22Rv1 (cell line): ENCODE measurements around the gene ARFGAP1.

ENCODE experiments used
- ZFX ChIP-seq: fragments of 450-650 bp; IDR thresholded peaks from 2 replicates; pipeline ENCODE4 v1.6.1; 2017; ENCODE audit warnings: antibody characterized with exemption, borderline replicate concordance
- TF ChIP-seq, protein P1 (sequence below): fragments of 450-650 bp; IDR thresholded peaks from 2 replicates; pipeline ENCODE4 v1.5.1; 2017; ENCODE audit warnings: mild to moderate bottlenecking

DNA sequence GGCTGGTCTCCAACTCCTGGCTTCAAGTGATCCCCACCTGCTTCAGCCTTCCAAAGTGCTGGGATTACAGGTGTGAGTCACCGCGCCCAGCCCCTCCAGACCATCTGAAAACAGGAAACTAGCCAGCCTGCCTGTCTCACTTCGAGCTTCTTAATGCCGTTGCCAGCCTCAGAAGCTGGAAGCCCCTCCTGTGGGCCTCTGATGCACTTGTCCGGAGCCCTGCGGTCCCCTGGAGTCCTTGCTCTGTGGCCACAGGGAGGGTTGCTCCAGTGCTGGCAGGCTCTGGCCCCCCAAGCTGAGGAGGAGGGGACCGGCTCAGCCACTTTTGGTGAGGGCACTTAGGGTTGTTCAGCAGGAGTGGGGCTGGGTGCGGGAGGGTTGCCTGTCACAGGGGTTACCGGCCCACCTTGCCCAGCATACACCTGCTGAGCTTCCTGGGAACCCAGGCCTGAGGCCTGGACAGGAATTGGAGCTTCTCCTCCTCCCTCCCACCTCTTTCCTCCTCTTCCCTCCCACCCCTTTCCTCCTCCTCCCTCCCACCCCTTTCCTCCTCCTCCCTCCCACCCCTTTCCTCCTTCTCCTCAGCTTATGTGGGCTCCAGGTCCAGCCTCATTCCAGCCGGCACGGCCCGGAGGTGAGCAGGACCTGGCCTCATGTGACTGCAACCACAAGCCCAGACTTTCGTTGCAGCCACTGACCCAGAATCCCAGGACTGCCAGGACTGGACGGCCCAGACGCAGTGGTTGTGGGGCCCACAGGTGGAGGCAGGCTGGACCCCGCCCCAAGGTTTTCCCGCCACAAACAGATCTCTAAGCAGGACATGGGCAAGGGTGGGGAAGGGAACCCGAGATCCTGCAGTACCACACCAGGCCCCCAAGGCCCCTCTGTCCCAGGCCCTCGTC, 46.3 kb upstream of the ARFGAP1 start:
- TF ChIP-seq, protein P1, sequence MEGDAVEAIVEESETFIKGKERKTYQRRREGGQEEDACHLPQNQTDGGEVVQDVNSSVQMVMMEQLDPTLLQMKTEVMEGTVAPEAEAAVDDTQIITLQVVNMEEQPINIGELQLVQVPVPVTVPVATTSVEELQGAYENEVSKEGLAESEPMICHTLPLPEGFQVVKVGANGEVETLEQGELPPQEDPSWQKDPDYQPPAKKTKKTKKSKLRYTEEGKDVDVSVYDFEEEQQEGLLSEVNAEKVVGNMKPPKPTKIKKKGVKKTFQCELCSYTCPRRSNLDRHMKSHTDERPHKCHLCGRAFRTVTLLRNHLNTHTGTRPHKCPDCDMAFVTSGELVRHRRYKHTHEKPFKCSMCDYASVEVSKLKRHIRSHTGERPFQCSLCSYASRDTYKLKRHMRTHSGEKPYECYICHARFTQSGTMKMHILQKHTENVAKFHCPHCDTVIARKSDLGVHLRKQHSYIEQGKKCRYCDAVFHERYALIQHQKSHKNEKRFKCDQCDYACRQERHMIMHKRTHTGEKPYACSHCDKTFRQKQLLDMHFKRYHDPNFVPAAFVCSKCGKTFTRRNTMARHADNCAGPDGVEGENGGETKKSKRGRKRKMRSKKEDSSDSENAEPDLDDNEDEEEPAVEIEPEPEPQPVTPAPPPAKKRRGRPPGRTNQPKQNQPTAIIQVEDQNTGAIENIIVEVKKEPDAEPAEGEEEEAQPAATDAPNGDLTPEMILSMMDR, result no peak
- TF ChIP-seq ZFX, result no peak
